ENCODE measurements around the gene TNFAIP1. TPM values are rescaled to one million over a fixed set of nuclear protein-coding genes. Genes with fewer than 3 reads are reported as not detected.

Gene TNFAIP1
- total RNA-seq, 2 donors from 2014 or later, result 15.2 to 15.8 TPM

DNA sequence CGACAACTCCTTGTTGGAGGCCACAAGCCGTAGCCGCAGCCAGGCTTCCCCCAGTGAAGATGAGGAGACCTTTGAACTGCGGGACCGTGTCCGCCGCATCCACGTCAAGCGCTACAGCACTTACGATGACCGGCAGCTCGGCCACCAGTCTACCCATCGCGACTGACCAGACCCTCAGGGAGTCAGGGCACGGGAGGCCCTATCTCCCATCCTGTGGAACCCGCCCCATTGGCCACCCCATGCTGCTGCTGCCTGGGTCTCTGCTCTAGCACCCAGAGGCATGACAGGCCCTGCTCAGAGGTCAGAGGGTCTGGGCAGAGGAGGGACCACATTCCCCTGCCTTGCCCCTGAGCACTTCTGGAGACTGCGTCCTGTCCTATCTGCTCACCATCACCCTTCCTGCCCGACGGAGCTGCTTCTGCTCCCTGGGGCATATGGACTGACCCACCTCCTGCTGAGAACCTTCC lies 8.9 kb downstream of the TNFAIP1 start:
- 91 to 95% methylated on average over 17 to 19 of the region's 19 CpGs for WGBS, 2 donors
- Histone ChIP-seq H3K4me3 (no peak overlapping the region), H3K9me3 (no peaks in the 10 kb centered on the region), H3K27me3 (no peaks in the 10 kb centered on the region), H3K4me1 (peaks cover 50% of the 10 kb centered on the region), H3K36me3 (replicated peaks in 1 of 2; ENCODE audit: insufficient read depth in 1 of 2, low read depth in 2 of 2) (peaks cover 0 to 43% of the 10 kb centered on the region in 2 donors), H3K27ac (peak overlapping the region in 3 of 4 donors; percentile 72 to 87 (median 81))
- DNase-seq (no peak), ATAC-seq (no peak)
- intact Hi-C loops (cut with DNase I), result no loop called here
- TF ChIP-seq, protein P1, sequence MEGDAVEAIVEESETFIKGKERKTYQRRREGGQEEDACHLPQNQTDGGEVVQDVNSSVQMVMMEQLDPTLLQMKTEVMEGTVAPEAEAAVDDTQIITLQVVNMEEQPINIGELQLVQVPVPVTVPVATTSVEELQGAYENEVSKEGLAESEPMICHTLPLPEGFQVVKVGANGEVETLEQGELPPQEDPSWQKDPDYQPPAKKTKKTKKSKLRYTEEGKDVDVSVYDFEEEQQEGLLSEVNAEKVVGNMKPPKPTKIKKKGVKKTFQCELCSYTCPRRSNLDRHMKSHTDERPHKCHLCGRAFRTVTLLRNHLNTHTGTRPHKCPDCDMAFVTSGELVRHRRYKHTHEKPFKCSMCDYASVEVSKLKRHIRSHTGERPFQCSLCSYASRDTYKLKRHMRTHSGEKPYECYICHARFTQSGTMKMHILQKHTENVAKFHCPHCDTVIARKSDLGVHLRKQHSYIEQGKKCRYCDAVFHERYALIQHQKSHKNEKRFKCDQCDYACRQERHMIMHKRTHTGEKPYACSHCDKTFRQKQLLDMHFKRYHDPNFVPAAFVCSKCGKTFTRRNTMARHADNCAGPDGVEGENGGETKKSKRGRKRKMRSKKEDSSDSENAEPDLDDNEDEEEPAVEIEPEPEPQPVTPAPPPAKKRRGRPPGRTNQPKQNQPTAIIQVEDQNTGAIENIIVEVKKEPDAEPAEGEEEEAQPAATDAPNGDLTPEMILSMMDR (IDR thresholded peaks at IDR 0.05), result no peak
- no peak for TF ChIP-seq POLR2A (IDR thresholded peaks at IDR 0.05)

DNA sequence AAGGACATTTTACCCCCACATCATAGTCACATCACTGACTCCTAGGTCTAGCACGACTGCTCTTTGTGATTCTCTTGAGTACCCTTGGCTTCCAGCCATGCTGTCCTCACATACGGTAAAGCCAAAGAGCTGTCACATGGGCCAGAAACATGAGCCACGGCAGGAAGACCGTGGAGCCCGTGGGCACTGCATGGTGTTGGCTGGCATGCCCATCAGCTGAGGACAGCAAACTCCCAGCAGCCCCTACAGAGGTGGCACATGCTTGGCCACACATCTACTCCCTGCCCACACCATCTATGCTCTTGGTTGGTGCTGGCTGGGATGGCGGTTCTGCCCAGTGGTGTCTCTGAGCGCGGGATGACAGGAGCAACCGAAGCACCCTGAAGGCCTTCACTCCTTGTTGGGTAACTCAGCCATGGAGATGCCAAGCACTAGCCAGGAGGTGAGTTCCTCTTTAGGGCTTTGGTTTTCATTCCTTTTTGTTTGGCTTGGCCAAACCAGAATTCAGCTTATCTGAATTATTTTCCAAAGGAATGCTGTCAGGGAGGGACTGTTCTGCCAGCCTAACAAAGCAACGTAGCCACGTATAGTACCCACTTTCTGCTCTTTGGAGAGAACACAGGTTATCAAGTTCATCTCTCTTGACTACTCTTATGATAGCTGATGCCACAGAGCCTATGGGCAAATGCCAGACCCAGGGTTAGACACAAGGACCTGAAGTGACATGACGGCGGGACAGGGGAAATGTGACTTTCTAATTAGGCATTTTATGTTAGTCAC lies 10.0 kb downstream of the TNFAIP1 start:
- intact Hi-C loops (cut with DNase I), result no loop called here
- DNase-seq (peak; percentile 41 to 64 (median 52)), ATAC-seq (peak; percentile 36)
- H3K27me3 ChIP-seq, result no peaks in the 10 kb centered on the region
- H3K9me3 ChIP-seq, result no peaks in the 10 kb centered on the region
- H3K4me3 ChIP-seq, result no peak overlapping the region
- TF ChIP-seq POLR2A (IDR thresholded peaks at IDR 0.05), result no peak
- TF ChIP-seq, protein P1 (IDR thresholded peaks at IDR 0.05), result no peak
- H3K27ac ChIP-seq, result peak overlapping the region; percentile 72 to 87 (median 79)
- WGBS, 2 donors, result 19% methylated on average over 13 of the region's 13 CpGs
- H3K4me1 ChIP-seq, result peaks cover 50% of the 10 kb centered on the region
- peaks cover 0 to 47% of the 10 kb centered on the region in 2 donors for H3K36me3 ChIP-seq (replicated peaks in 1 of 2; ENCODE audit: insufficient read depth in 1 of 2, low read depth in 2 of 2)

DNA sequence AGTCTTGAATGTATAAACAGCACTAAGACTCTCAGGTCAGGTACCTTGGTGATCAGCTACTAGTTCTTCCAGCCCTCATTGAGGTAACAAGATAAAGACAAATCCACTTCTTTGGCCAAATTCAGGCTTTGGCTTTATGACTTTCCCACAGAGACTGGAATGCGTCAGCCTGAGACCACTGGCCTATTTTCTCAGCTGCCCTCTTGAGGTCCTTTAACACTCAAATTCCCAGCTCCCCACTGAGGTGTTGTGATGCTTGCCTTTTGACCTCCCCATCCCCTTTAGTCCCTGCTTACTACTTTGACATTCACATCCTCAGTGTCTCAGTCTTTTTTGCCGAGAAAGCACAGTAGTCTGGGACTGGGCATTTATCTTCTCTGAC lies 10.6 kb downstream of the TNFAIP1 start:
- 18 to 26% methylated on average over 2 of the region's 2 CpGs for WGBS, 2 donors
- Histone ChIP-seq H3K9me3 (no peaks in the 10 kb centered on the region), H3K27ac (peak overlapping the region; percentile 72 to 87 (median 79)), H3K4me1 (peaks cover 50% of the 10 kb centered on the region), H3K27me3 (no peaks in the 10 kb centered on the region), H3K36me3 (replicated peaks in 1 of 2; ENCODE audit: insufficient read depth in 1 of 2, low read depth in 2 of 2) (peaks cover 0 to 49% of the 10 kb centered on the region in 2 donors), H3K4me3 (no peak overlapping the region)
- no peak for TF ChIP-seq POLR2A (IDR thresholded peaks at IDR 0.05)
- TF ChIP-seq, protein P1 (IDR thresholded peaks at IDR 0.05), result no peak
- intact Hi-C loops (cut with DNase I), result no loop called here
- no peak for DNase-seq
- peak; percentile 1 for ATAC-seq

DNA sequence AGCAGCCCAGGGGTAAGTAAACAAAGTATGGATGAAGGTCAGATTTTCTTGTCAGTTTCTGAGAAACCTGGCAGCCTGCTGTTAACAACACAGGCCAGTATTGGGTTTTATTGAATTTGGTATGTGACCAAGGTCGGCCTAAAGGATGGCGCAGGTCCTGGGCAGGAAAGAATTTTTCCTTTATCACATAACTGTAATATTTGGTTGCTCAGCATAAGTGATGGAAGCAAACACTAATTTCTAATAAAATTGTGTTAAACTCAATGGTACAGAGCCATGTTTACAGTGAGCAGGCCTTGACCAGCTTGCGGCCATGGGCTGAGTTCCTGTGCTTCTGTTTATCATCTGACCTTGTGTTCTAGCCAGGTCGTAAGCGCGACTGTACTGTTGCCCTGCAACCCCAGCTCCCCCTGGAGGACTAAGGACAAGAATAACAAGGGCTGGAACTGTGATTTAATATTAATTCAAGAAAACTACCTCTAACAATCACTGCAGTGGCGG lies 11.2 kb downstream of the TNFAIP1 start:
- TF ChIP-seq POLR2A (IDR thresholded peaks at IDR 0.05), result peak in 1 of 3 donors; percentile 3
- TF ChIP-seq, protein P1 (IDR thresholded peaks at IDR 0.05), result peak; percentile 31 to 85 (median 75)
- peaks cover 50% of the 10 kb centered on the region for H3K4me1 ChIP-seq
- ATAC-seq (peak; percentile 80), DNase-seq (peak; percentile 75 to 90 (median 84))
- WGBS, 2 donors, result 8 to 24% methylated on average over 7 of the region's 7 CpGs
- H3K4me3 ChIP-seq, result no peak overlapping the region
- H3K27me3 ChIP-seq, result no peaks in the 10 kb centered on the region
- intact Hi-C loops (cut with DNase I), result no loop called here
- H3K9me3 ChIP-seq, result no peaks in the 10 kb centered on the region
- H3K27ac ChIP-seq, result peak overlapping the region; percentile 70 to 87 (median 76)
- H3K36me3 ChIP-seq (replicated peaks in 1 of 2; ENCODE audit: insufficient read depth in 1 of 2, low read depth in 2 of 2), result peaks cover 0 to 48% of the 10 kb centered on the region in 2 donors
